Astrocyte of the spinal cord (primary cell): Measurements from ENCODE around the gene FHIT.
"Not testable (repeated sequence)": the region's sequence is repeated elsewhere in the genome, so short reads cannot be mapped to it uniquely, and the experiment has no call there.

Experiments used
- DNase-seq: peaks from one replicate; pipeline ENCODE4 v3.0.0; 2011; ENCODE audit warnings: low read depth, low spot score
- H3K4me3 ChIP-seq: 2 replicates; pipeline ENCODE4 v1.5.1; 2011; ENCODE audit warnings: low read depth, mild to moderate bottlenecking, low read length, moderate library complexity
- CTCF ChIP-seq: IDR thresholded peaks from 2 replicates; pipeline ENCODE4 v1.5.1; 2012; ENCODE audit warnings: low read depth, mild to moderate bottlenecking, low read length, inconsistent platforms
- in situ Hi-C: cut with HindIII; loops from 2 replicates; pipeline ENCODE4 v1.10.0; 2017; ENCODE audit warnings: low sequenced_read_pairs

The FHIT gene

GRCh38 chr3:61199843-61200242 lies 51.4 kb downstream of the FHIT start:
- in situ Hi-C loops: no loop called here
- H3K4me3 ChIP-seq: no peak overlapping the region
- no peak for TF ChIP-seq CTCF
- DNase-seq: no peak

GRCh38 chr3:61194892-61195538 lies 56.2 kb downstream of the FHIT start:
- no peak for TF ChIP-seq CTCF
- in situ Hi-C loops: no loop called here
- DNase-seq: no peak
- no peak overlapping the region for H3K4me3 ChIP-seq

GRCh38 chr3:61192222-61192621 lies 59.0 kb downstream of the FHIT start:
- TF ChIP-seq CTCF: no peak
- no peak for DNase-seq
- H3K4me3 ChIP-seq: no peak overlapping the region
- in situ Hi-C loops: no loop called here

- in situ Hi-C loops, H3K4me3 ChIP-seq, DNase-seq: not testable (repeated sequence)
These were observed 61.0 kb downstream of the FHIT start for GRCh38 chr3:61190205-61190604.

GRCh38 chr3:61186030-61186429 lies 65.2 kb downstream of the FHIT start:
- no peak for TF ChIP-seq CTCF
- DNase-seq: no peak
- H3K4me3 ChIP-seq: no peak overlapping the region
- in situ Hi-C loops: no loop called here

GRCh38 chr3:61184956-61185355 lies 66.3 kb downstream of the FHIT start:
- no peak overlapping the region for H3K4me3 ChIP-seq
- in situ Hi-C loops: no loop called here
- DNase-seq: no peak
- no peak for TF ChIP-seq CTCF

- DNase-seq: no peak
- no peak for TF ChIP-seq CTCF
- no peak overlapping the region for H3K4me3 ChIP-seq
- in situ Hi-C loops: no loop called here
These were observed 68.6 kb downstream of the FHIT start for GRCh38 chr3:61182662-61183061.
